ENCODE results near the gene RET. TPM values are rescaled to one million over a fixed set of nuclear protein-coding genes. Genes with fewer than 3 reads are reported as not detected.
A peak's percentile ranks its signal among the peaks of the same experiment; 100 is the strongest.

Gene RET
- polyA plus RNA-seq, 3 donors, result 0.08 to 0.39 (median 0.14) TPM

GRCh38 chr10:43110338-43111071 is 33.6 kb downstream of the RET start:
- 51% methylated on average over 7 of the region's 7 CpGs for WGBS (ENCODE audit: insufficient coverage)
- no peak overlapping the region for H3K27ac ChIP-seq (ENCODE audit: low read depth in 1 of 2, low read length in 2 of 2)
- no peak for TF ChIP-seq CTCF (IDR thresholded peaks at IDR 0.05)
- peak overlapping the region in 2 of 7 donors; percentile 56 to 57 for H3K27ac Mint-ChIP-seq
- intact Hi-C loops (cut with micrococcal nuclease), result no loop called here
- no peaks in the 10 kb centered on the region for H3K27me3 ChIP-seq (ENCODE audit: control insufficient read depth in 2 of 2, insufficient read depth in 2 of 2, low read length in 2 of 2)
- H3K4me1 Mint-ChIP-seq, result peaks cover 36% of the 10 kb centered on the region
- H3K9me3 ChIP-seq (replicated peaks in 1 of 2; ENCODE audit: control insufficient read depth in 1 of 2, insufficient read depth in 1 of 2, low read length in 2 of 2), result no peaks in the 10 kb centered on the region
- no peaks in the 10 kb centered on the region for H3K36me3 Mint-ChIP-seq
- H4K20me1 ChIP-seq (ENCODE audit: insufficient read depth, low read length), result no peaks in the 10 kb centered on the region
- no peaks in the 10 kb centered on the region for H3K79me2 ChIP-seq (ENCODE audit: insufficient read depth, low read length)
- peak overlapping the region; percentile 1 for H3K4me2 ChIP-seq (replicated peaks; ENCODE audit: extremely low read depth, low read length, poor library complexity, severe bottlenecking)
- H2AFZ ChIP-seq (ENCODE audit: insufficient read depth, low read depth, low read length, poor library complexity, severe bottlenecking), result peak overlapping the region; percentile 61
- no peak overlapping the region for H3K4me3 Mint-ChIP-seq
- no peaks in the 10 kb centered on the region for H3K9me3 Mint-ChIP-seq
- no peak overlapping the region for H3K4me3 ChIP-seq (replicated peaks in 1 of 3; ENCODE audit: low read depth in 2 of 3, low read length in 3 of 3)
- H3K9ac ChIP-seq (ENCODE audit: insufficient read depth, low read length, poor library complexity, severe bottlenecking), result no peak overlapping the region
- peaks cover 20 to 40% of the 10 kb centered on the region in 2 donors for H3K4me1 ChIP-seq (ENCODE audit: control insufficient read depth in 1 of 2, insufficient read depth in 2 of 2, low read length in 2 of 2)
- H3K36me3 ChIP-seq (replicated peaks in 1 of 2; ENCODE audit: control insufficient read depth in 1 of 2, insufficient read depth in 2 of 2, low read length in 2 of 2), result no peaks in the 10 kb centered on the region
- H3K27me3 Mint-ChIP-seq (ENCODE audit: low read depth in 3 of 3), result peaks cover 0 to 2% (median 2%) of the 10 kb centered on the region in 3 donors
- DNase-seq, result no peak

GRCh38 chr10:43111101-43111500 is 34.2 kb downstream of the RET start:
- H3K79me2 ChIP-seq (ENCODE audit: insufficient read depth, low read length), result no peaks in the 10 kb centered on the region
- H3K4me3 Mint-ChIP-seq, result no peak overlapping the region
- no peak for TF ChIP-seq CTCF (IDR thresholded peaks at IDR 0.05)
- H3K9me3 Mint-ChIP-seq, result peaks cover 0 to 2% (median 0%) of the 10 kb centered on the region in 7 donors
- no peaks in the 10 kb centered on the region for H3K27me3 ChIP-seq (ENCODE audit: control insufficient read depth in 2 of 2, insufficient read depth in 2 of 2, low read length in 2 of 2)
- H3K27ac Mint-ChIP-seq, result peak overlapping the region in 1 of 7 donors; percentile 35
- H4K20me1 ChIP-seq (ENCODE audit: insufficient read depth, low read length), result no peaks in the 10 kb centered on the region
- peaks cover 30% of the 10 kb centered on the region for H3K4me1 Mint-ChIP-seq
- no peaks in the 10 kb centered on the region for H3K36me3 ChIP-seq (replicated peaks in 1 of 2; ENCODE audit: control insufficient read depth in 1 of 2, insufficient read depth in 2 of 2, low read length in 2 of 2)
- WGBS (ENCODE audit: insufficient coverage), result 97% methylated on average over 11 of the region's 11 CpGs
- no peak overlapping the region for H3K4me2 ChIP-seq (replicated peaks; ENCODE audit: extremely low read depth, low read length, poor library complexity, severe bottlenecking)
- intact Hi-C loops (cut with micrococcal nuclease), result no loop called here
- peaks cover 14 to 34% of the 10 kb centered on the region in 2 donors for H3K4me1 ChIP-seq (ENCODE audit: control insufficient read depth in 1 of 2, insufficient read depth in 2 of 2, low read length in 2 of 2)
- no peak for DNase-seq
- no peak overlapping the region for H3K27ac ChIP-seq (ENCODE audit: low read depth in 1 of 2, low read length in 2 of 2)
- no peak overlapping the region for H3K4me3 ChIP-seq (replicated peaks in 1 of 3; ENCODE audit: low read depth in 2 of 3, low read length in 3 of 3)
- no peak overlapping the region for H3K9ac ChIP-seq (ENCODE audit: insufficient read depth, low read length, poor library complexity, severe bottlenecking)
- H3K9me3 ChIP-seq (replicated peaks in 1 of 2; ENCODE audit: control insufficient read depth in 1 of 2, insufficient read depth in 1 of 2, low read length in 2 of 2), result no peaks in the 10 kb centered on the region
- peaks cover 2% of the 10 kb centered on the region in 3 donors for H3K27me3 Mint-ChIP-seq (ENCODE audit: low read depth in 3 of 3)
- no peak overlapping the region for H2AFZ ChIP-seq (ENCODE audit: insufficient read depth, low read depth, low read length, poor library complexity, severe bottlenecking)
- H3K36me3 Mint-ChIP-seq, result no peaks in the 10 kb centered on the region

All from CD14-positive monocyte (primary cell).